GM20431 (cell line): ENCODE results near the gene NPRL2.
"Not testable (repeated sequence)": the region's sequence is repeated elsewhere in the genome, so short reads cannot be mapped to it uniquely, and the experiment has no call there.

Source experiments
- in situ Hi-C: fragments of 300-500 bp; cut with MseI, MboI; formaldehyde crosslinking; loops from one replicate; pipeline ENCODE4 v1.15.0; 2020; ENCODE audit warnings: low sequenced_read_pairs; ENCODE audit not compliant: unreplicated experiment

NPRL2 gene

GRCh38 chr3:50318615-50319014, 32.0 kb downstream of the NPRL2 start:
- in situ Hi-C loops = no loop called here

DNA sequence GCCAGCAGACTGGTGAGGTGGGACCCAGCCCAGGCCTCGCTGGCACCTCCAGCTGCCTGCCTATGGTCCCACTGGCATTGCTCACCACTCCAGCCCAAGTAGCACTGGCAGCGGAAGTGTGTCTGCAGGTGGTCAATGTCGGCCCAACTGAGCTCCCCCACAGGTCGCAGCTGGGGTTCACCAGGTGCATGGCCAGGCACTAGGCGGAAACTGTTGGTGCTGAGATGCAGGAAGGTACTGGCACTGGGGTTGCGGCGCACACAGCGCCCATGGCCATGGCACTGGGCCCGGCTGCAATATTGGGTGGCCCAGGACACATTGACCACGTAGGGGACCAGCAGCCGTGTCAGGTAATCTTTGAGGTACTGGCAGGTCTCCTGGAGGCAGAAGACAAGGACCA, 32.4 kb downstream of the NPRL2 start:
- in situ Hi-C loops = no loop called here

DNA sequence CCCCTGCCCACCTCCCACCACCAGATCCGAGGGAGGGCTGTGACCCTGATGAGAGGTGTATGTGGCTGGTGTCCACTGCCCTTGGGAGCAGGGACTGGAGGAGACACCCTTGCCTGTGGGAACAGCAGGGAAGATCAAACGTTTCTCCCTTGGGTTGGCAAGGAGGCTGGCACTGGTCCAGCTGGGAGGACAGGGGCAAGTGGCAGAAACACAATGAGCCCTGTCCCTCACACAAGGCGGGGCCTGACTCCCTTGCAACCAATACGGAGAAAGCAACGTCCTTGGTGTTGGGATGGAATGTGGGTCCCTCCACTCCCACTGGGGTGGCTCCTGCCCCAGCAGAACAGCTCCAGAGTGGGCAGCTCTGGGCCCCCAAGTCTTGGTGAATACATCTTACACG, 33.3 kb downstream of the NPRL2 start:
- in situ Hi-C loops = no loop called here

GRCh38 chr3:50316657-50317242, 33.8 kb downstream of the NPRL2 start:
- in situ Hi-C loops = no loop called here

- in situ Hi-C loops = no loop called here
Observed at GRCh38 chr3:50314816-50315215, 35.8 kb downstream of the NPRL2 start.

GRCh38 chr3:50314342-50314741, 36.2 kb downstream of the NPRL2 start:
- in situ Hi-C loops = no loop called here

GRCh38 chr3:50312041-50312440, 38.5 kb downstream of the NPRL2 start:
- in situ Hi-C loops = not testable (repeated sequence)

GRCh38 chr3:50304601-50305000, 46.0 kb downstream of the NPRL2 start:
- in situ Hi-C loops = no loop called here

- in situ Hi-C loops = no loop called here
Observed at GRCh38 chr3:50303013-50303815, 47.4 kb downstream of the NPRL2 start, which contains the start of gene HYAL1. TSS of gene HYAL1 (minus strand) at chr3:50303574. CDS start at chr3:50302956, 618 bp downstream.

GRCh38 chr3:50302095-50303012, 48.2 kb downstream of the NPRL2 start:
- in situ Hi-C loops = no loop called here

DNA sequence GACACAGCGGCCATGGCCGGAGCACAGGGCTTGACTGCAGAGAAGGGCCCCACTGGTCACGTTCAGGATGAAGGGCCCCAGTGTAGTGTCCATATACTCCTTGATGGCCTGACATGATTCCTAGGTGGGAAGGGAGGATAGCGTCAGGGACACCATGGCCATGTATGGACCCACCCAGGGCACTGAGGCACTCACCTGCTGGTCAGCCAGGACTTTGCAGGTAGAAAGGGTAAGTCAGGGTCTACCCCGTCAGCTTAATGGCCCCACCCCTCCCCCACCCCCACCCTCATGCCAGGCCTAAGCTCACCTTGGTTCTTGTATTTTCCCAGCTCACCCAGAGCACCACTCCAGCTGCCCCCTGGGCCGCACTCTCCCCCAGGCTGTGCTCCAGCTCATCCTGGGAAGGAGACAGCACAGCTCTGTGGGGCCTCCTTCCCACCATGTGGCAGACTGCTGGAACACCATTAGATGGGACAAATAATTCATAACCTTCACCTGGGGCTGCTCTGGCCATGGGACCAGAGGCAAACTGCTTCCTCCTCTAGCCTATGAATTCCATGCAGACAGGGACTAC, 49.8 kb downstream of the NPRL2 start:
- in situ Hi-C loops = no loop called here

DNA sequence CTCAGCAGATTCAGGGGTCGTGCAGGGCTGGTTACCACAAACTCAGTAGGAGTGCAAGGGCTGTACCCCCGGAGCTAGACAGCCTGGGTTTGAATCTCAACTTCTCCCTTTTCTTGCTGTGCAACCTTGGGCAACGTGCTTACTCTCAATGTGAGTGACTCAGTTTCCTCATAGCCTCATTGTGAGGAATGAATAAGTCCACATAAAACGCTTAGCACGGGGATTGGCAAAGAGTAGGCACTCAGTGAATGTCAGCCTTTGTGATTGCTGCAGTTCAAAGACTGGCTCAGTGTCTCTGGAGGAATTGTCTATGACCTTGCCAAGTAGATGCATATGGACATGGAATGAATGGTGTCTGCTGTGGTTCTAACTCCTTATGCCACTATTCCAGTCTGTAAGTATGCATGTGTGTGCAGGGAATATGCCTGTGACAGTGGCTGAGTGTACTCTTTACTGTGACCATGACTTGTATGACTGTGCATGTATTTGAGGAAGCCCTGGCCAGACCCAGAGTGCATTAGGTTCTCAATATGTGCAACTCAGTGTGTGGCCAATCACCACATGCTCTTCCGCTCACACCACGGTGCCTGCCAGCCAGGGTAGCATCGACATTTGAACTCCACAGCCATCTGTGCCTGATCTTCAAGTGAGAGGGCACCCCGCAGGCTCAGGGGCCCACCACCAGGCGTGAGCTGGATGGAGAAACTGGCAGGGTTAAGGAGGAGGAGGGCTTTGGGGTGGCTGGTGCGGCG, 50.5 kb downstream of the NPRL2 start:
- in situ Hi-C loops = no loop called here

DNA sequence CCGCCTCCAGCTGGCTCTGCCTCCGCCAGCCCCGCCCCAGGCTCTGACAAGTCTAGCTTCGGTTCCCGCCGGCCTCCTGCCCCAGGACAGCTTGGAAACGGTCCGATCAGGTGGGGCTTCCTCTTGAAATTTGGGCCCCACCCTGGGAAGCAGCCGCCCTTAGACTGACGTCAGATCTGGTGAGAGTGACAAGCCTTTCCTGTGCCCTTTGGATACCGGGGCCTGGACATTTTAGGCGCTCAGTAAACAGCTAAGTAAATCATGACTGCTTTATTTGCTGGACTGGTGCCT, 51.0 kb downstream of the NPRL2 start:
- in situ Hi-C loops = no loop called here

- in situ Hi-C loops = no loop called here
Observed at GRCh38 chr3:50298836-50299637, 51.5 kb downstream of the NPRL2 start, which contains the start of the genes HYAL3 and NAA80. TSS of gene HYAL3 (minus strand) at chr3:50299405. CDS start at chr3:50295602, 3,803 bp downstream. TSS of gene NAA80 (minus strand) at chr3:50299405. CDS start at chr3:50297463, 1,942 bp downstream.

DNA sequence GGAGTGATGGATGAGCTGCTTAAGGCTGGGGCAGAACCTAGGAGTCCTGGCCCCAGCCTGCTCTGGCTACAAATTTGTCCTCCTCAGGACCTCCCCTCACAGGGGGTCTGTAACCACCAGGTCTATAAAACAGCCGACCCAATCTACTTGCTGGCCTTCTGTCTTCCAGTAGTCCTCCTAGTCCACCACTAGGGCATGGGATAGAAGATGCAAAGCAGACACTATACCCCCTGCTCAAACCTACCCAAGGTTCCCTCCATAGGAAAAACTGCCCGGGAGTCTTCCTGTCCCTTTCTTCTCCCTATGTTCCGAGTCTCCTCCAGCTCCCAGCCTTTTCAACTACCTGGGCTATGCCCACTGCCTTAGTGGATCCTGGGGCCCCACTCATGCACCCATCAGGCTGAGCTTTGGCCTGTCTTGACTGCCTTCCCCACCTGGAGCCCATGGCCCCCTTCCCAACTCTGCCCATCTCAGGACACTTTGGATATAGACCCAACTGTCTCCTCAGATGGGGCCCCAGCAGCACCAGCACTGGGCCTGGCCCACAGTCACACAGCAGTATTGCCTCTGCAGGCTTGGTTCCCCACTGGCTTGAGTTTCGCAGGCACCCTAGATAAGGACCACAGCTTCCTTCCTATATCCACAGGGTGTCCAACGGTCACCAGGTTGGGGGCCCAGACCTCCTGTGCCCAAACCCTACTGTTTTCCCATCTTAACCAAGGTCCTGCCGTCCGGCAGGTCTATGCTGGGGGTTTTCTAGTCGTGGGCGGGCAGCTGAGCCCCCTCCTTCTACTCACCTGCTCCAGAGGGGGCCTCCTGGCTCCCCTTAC, 52.5 kb downstream of the NPRL2 start:
- in situ Hi-C loops = no loop called here

DNA sequence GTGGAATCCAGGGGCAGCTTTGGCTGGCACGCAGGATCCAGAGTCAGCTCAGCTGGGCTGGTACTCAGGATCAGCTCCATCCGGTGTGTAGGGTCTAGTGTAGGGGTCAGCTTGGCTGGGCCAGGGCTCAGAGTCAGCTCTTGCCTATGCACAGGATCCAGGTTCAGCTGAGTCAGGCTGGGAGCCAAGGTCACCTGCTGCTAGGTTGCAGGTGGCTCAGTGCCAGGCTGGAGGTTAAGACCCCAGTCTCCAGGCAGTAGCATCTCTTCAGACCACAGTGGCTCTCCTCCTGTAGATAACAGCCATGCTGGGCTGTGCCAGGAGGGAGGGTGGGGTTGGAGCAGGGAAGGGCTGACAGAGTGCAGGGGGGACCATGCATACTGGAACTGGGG, 53.2 kb downstream of the NPRL2 start:
- in situ Hi-C loops = no loop called here
